HFFc6 (cell line): ENCODE results near the gene CALCOCO1. TPM values are rescaled to one million over a fixed set of nuclear protein-coding genes. Genes with fewer than 3 reads are reported as not detected.
A peak's percentile ranks its signal among the peaks of the same experiment; 100 is the strongest.

Source experiments
- DNase-seq: peaks from one replicate; pipeline ENCODE4 v3.0.0-alpha.2; 2018
- H3K27ac Mint-ChIP-seq: 2 replicates; pipeline ENCODE4 v1.8.0; 2020; ENCODE audit warnings: mild to moderate bottlenecking, mixed read lengths
- H3K27me3 Mint-ChIP-seq: 2 replicates; pipeline ENCODE4 v1.8.0; 2021; ENCODE audit warnings: mild to moderate bottlenecking, moderate library complexity, mixed read lengths; ENCODE audit not compliant: insufficient read depth
- H3K36me3 Mint-ChIP-seq: 2 replicates; pipeline ENCODE4 v1.8.0; 2021; ENCODE audit warnings: low read depth, mixed read lengths
- H3K4me1 Mint-ChIP-seq: 2 replicates; pipeline ENCODE4 v1.8.0; 2020; ENCODE audit warnings: low read depth, mixed read lengths
- H3K4me3 Mint-ChIP-seq: 2 replicates; pipeline ENCODE4 v1.8.0; 2020; ENCODE audit warnings: mild to moderate bottlenecking, moderate library complexity, mixed read lengths
- H3K9me3 Mint-ChIP-seq: 2 replicates; pipeline ENCODE4 v1.8.0; 2020; ENCODE audit warnings: mild to moderate bottlenecking, mixed read lengths
- total RNA-seq, 6 experiments: library from RNA; stranded (reverse); fragmentation: NEBNext Ultra II Directional; extraction: Animal tissue kit (Norgen Biotek cat#: 25700); gene quantifications; 2 replicates in 1 of 6; 3 replicates in 5 of 6; pipeline ENCODE4 v1.2.3, GENCODE V29; 2021
- TF ChIP-seq, protein P1 (sequence below): fragments of 200-600 bp; sonication (generic); IDR thresholded peaks from 2 replicates; pipeline ENCODE4 v1.5.0; 2021; ENCODE audit warnings: antibody characterized with exemption, mild to moderate bottlenecking

Gene CALCOCO1
- total RNA-seq, 6 experiments from 2014 or later, result 77.3 to 99.3 (median 87.2) TPM

DNA sequence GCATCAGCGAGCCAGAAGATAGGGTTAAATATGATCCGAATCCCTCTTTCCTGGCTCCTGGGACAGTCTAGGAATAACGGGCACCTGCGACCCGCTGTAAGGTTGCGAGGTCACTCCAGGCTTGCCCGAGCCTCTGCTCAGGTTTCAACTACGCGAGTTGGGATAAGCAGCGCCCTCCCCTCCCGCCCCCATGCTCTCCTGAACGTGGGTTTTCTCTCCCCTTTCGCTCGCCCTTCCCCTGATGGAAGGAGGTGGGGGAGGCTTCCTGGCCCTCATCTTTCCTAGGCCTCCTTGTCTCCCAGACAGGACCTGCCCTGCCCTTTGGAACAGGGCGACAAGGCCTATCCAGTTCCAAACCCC lies 50.6 kb downstream of the CALCOCO1 start:
- DNase-seq, result no peak
- TF ChIP-seq, protein P1, sequence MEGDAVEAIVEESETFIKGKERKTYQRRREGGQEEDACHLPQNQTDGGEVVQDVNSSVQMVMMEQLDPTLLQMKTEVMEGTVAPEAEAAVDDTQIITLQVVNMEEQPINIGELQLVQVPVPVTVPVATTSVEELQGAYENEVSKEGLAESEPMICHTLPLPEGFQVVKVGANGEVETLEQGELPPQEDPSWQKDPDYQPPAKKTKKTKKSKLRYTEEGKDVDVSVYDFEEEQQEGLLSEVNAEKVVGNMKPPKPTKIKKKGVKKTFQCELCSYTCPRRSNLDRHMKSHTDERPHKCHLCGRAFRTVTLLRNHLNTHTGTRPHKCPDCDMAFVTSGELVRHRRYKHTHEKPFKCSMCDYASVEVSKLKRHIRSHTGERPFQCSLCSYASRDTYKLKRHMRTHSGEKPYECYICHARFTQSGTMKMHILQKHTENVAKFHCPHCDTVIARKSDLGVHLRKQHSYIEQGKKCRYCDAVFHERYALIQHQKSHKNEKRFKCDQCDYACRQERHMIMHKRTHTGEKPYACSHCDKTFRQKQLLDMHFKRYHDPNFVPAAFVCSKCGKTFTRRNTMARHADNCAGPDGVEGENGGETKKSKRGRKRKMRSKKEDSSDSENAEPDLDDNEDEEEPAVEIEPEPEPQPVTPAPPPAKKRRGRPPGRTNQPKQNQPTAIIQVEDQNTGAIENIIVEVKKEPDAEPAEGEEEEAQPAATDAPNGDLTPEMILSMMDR, result no peak
- Mint-ChIP-seq H3K9me3 (no peaks in the 10 kb centered on the region), H3K36me3 (peaks cover 13% of the 10 kb centered on the region), H3K27ac (peak overlapping the region; percentile 95), H3K4me1 (peaks cover 31% of the 10 kb centered on the region), H3K27me3 (peaks cover 11% of the 10 kb centered on the region), H3K4me3 (peak overlapping the region; percentile 97)

DNA sequence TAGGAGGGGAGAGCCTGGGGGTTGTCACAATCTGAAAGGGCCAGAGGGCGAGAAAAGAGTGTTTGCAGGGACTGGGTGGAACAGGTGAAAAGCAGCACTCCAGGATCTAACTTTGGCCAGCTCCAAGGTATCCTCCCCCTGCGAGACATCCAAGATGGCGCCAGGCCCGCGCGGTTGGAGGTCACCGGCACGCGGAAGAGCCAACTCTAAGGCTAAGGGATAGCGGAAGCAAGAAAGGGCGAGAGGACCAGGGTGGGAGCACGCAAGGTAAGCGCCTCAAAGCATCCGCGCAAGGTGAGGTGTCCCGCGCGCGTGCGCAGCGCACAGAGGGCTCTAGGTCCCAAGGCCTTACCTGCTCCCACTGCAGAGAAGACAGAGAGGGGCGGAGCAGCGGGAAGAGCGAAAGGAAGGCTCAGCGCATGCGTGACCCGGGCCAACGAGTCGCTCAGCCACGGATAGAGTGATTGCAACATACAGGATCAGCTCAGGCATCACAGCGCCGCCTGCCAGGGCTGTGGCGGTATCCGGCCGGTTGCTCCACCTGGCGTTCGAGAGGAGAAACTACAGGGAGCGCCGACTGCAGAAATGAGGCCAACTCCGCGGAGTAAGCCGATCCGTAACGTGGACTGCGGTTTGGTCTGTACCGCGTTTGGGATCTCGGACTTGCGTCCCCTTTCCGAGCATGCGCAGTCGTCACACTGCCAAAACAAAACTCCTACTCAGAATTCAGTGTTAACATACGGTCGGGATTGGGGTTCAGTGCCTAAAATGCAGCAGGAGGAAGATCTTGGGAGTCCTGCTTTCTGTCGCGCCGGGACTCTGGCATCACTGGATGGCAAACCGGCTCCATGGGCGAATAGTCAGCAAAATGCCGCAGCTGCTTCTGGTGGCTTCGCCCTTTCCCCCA lies 51.3 kb downstream of the CALCOCO1 start, which contains the start of gene ATP5MC2:
Gene ATP5MC2 (minus strand): TSS at position 383 of the 907 bp plus-strand sequence. CDS start 3,469 bp downstream, outside the sequence.
- H3K27me3 Mint-ChIP-seq, result peaks cover 11% of the 10 kb centered on the region
- peak within 1 kb of the TSS; percentile 95 for H3K27ac Mint-ChIP-seq
- TF ChIP-seq, protein P1, result peak; percentile 99
- peaks cover 20% of the 10 kb centered on the region for H3K36me3 Mint-ChIP-seq
- DNase-seq, result peak; percentile 98
- peak within 1 kb of the TSS; percentile 97 for H3K4me3 Mint-ChIP-seq
- peaks cover 38% of the 10 kb centered on the region for H3K4me1 Mint-ChIP-seq
- H3K9me3 Mint-ChIP-seq, result no peaks in the 10 kb centered on the region

DNA sequence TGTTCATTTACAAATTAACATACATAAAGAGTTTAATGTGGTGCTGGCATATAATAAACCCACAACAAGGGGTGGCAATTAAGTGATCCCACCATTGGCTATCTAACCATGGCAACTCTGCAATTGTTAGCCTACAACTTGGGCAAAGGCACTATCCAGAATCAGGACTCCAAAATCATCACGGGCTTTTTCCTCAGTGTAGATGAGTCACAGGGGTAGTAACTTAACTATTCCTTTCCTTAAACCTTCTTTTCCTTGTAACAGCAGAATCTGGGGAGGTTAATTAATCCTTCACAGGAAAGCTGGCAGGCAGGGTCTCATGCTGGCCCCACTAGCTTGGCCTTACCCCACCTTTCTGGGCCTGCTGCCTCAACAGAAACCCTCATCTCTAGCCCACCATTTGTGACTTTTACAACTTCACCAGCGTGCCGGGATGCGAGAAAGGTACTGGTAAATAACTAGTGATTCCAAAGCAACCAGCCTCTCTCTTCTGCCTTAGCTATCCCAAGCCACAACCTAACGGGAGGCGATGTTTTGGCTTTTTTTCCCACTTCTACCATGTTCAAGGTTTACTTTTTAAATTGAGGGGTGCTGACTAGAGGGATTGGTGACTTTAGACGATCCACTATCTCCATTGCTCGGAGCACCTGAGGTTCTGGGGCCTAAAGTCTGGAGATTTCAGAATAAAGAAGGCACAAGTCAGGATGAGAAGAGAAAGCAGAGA lies 52.1 kb downstream of the CALCOCO1 start:
- no peak for DNase-seq
- peak overlapping the region; percentile 95 for H3K27ac Mint-ChIP-seq
- H3K27me3 Mint-ChIP-seq, result peaks cover 11% of the 10 kb centered on the region
- peak overlapping the region; percentile 97 for H3K4me3 Mint-ChIP-seq
- H3K9me3 Mint-ChIP-seq, result no peaks in the 10 kb centered on the region
- peaks cover 41% of the 10 kb centered on the region for H3K4me1 Mint-ChIP-seq
- TF ChIP-seq, protein P1, result no peak
- peaks cover 22% of the 10 kb centered on the region for H3K36me3 Mint-ChIP-seq

DNA sequence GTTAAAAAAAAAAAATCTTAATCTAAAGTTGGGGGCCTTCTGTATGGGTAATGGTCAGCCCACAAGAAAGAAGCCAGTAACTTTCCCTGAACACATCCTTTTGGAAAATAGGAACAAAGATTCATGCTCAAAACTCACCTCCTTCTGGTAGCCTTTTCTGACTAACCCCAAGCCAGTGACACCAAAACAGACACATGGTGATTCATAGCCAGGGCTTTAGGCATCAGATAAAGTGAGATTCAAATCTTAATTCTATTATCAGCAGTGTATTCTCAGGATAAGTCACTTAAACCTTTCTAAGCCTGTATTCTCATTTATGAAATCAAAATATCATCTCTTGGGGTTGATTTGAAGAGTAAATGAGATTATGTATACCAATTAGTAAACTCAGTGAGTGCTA lies 56.3 kb downstream of the CALCOCO1 start:
- Mint-ChIP-seq H3K27me3 (no peaks in the 10 kb centered on the region), H3K4me3 (no peak overlapping the region), H3K9me3 (no peaks in the 10 kb centered on the region), H3K27ac (0 out of 2 replicates have a peak overlapping the region, but pooled peaks have one; percentile 42), H3K36me3 (peaks cover 42% of the 10 kb centered on the region), H3K4me1 (peaks cover 25% of the 10 kb centered on the region)
- TF ChIP-seq, protein P1, result no peak
- peak; percentile 14 for DNase-seq

DNA sequence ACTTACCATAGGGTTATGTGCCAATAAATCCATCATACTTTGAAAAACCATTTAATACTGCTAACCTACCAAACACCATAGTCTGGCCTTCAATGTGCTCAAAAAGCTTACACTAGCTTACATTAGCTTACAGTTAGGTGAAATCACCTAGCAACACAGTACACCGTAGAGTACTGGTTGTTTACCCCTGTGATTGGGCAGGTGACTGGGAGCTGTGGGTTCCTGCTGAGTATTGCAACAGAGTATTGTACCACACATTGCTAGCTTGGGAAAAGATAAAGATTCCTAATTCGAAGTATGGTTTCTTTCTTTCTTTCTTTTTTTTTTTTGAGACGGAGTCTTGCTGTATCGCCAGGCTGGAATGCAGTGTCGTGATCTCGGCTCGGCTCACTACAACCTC lies 56.9 kb downstream of the CALCOCO1 start:
- H3K4me1 Mint-ChIP-seq, result peaks cover 20% of the 10 kb centered on the region
- no peak overlapping the region for H3K4me3 Mint-ChIP-seq
- H3K9me3 Mint-ChIP-seq, result no peaks in the 10 kb centered on the region
- TF ChIP-seq, protein P1, result no peak
- DNase-seq, result no peak
- H3K27ac Mint-ChIP-seq, result no peak overlapping the region
- H3K36me3 Mint-ChIP-seq, result peaks cover 49% of the 10 kb centered on the region
- H3K27me3 Mint-ChIP-seq, result no peaks in the 10 kb centered on the region
